Ureter (tissue), 1 donor: ENCODE data around the gene B4GALT3. TPM values are rescaled to one million over a fixed set of nuclear protein-coding genes. Genes with fewer than 3 reads are reported as not detected.
A peak's percentile ranks its signal among the peaks of the same experiment; 100 is the strongest.

Experiments used
- DNase-seq: peaks from one replicate; pipeline ENCODE4 v3.0.0-alpha.2; 2020; ENCODE audit warnings: low spot score
- total RNA-seq: library from RNA; stranded (reverse); gene quantifications from one replicate; pipeline ENCODE4 v1.2.4, GENCODE V29; 2023
- donor health status: DM: yes; HTN: yes; CAD: no.

The B4GALT3 gene
- total RNA-seq, 1 donor from 2014 or later, result 26.6 TPM

DNA sequence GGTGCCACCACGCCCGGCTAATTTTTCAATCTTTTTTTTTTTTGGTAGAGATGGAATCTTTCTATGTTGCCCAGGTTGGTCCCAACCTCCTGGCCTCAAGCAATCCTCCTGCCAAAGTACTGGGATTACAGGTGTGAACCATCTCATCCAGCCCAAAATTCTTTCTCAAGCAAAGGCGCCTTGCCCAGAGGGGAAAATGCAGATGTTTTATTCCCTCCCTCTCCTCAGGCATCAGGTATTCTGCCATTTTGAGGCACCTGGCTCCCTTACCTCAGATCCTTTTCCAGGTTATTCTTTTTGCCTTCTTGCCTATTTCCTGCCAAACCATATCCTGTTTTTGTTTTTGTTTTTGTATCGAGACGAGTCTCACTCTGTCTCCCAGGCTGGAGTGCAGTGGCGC, 11.1 kb upstream of the B4GALT3 start:
- no peak for DNase-seq

DNA sequence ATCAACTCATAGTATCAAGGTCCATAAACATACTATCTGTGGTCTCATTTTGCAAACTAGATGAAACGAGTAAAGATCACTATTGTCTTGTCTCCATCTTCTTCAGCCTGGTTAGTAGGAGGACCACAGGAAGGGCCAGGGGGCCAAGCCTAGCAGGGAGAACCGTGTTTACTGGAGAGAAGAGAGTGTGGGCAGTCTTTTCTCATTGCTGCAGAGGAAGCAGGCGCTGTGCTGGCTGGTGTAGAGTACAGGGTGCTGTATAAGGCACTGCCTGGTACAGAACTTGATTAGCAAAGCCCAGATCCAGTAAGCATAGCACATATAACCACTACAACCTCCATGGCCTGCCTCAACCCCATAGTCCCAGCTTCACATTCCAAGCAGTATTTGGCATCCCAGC, 10.0 kb upstream of the B4GALT3 start:
- no peak for DNase-seq

GRCh38 chr1:161185732-161186311, 8.5 kb upstream of the B4GALT3 start:
- no peak for DNase-seq

DNA sequence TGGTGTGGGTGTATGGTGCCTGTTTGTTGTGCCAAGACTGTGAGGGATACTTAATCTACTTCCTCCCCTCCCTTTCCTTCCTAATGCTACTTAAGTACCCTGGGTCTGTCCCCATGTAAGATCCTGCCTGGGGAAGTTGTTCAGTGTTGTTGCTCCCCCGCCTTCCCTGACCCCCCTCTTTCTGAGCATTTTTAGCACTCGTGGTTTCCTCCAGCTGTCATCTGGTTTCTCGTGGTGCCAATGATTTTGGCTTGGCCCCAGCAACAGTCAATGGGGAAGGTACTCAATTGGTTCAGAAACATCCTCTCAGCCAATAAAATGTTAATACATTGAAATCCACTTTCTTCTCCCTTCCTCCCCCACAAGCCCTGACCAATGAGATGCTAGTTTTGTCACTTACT, 8.0 kb upstream of the B4GALT3 start:
- DNase-seq, result no peak

DNA sequence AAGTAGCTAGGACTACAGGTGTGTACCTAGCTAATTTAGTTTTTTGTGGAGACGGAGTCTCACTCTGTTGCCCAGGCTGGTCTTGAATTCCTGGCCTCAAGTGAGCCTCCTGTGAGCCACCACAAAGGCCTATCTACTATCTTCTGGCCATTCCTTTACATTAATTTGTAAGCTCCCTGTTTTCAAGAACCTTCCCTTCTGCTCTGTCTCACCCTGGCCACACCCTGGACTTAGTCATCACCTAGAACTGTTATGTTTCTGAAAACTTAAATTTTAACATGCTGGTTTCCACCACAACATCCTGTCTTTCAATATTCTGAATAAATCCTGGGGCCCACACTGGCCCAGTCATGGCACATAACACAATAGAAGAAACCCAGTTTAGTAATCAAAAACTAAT, 4.9 kb upstream of the B4GALT3 start:
- no peak for DNase-seq

- no peak for DNase-seq
Measured at GRCh38 chr1:161180639-161181038, 3.3 kb upstream of the B4GALT3 start.

- DNase-seq, result no peak
Measured at GRCh38 chr1:161179698-161180097, 2.4 kb upstream of the B4GALT3 start.

DNA sequence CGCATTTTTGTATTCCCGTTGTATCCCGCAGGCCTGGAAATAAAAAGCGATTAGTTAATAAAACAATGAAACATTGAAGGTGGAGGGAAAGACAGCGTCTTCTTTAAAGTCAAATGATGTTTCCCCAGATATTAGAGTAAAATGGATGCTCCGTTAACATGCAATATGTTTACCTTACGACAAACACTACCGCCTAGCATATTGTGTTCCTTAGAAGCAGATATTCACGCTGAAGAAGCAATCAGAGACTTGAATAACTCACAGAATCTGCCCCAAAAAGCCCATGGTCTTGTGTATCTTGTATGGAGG, 583 bp upstream of the B4GALT3 start:
- no peak for DNase-seq

DNA sequence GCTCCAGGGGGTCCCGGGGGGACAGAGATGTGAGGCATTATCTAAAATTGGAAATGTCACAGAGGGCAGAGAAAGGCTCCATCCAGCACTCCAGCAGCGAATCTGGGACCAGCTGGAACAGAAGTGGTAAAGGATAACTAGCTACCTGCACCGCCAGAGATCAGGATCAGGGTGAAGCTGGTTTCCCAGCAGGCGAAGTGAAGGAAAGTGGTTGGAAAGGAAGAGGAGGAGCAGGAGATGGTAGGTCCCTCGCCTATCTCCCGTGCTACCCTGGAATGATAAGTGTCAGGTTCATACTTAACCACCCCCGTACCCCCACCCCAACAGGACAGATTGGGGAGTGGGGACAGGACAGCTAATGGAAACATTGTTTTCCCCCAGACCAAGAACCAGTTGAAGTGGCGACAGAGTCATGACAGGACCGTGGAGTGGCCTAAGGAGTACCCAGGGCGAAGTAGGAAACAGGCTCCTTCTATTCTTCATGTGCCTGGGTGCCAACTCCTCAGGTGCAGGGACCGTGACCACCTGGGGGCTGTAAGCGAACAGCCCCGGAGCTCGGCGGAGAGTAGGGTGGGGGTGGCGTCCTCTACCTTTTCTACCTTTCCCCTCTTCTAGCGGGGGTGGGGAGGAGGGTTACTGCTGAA, 717 bp downstream of the B4GALT3 start:
- no peak for DNase-seq

DNA sequence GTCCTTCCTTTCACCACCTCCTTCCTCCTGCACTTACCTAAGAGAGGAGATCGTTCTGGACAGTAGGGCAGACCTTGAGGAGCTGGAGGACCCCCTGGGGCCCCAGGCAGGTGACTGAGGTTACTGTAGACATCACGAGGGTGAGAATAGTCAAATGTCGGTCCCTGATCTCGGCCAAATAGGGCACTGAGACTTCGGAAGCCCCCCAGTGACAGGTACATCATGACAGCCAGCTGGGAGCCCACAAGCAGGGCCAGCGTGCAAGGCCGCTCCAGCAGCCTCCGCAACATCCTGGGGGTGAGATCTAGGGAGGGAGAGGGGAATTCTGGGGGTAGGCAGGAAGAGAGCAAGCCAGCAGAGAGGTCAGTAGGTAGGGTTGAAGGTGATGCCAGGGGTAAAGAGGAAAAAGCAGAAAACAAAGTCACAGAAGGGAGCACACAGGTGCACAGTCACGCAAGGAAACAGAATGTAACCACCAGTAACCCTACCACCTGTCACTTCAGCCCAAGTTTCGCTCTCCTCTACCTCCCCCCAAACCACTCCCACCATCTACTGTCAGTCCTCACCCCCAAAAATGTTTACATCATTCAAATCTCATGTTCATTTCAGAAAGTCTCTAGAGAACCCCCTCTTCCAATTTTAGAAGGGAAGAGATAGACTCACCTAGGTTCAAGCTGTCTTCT, 1.4 kb downstream of the B4GALT3 start:
- DNase-seq, result no peak

GRCh38 chr1:161174911-161175310, 2.4 kb downstream of the B4GALT3 start:
- DNase-seq, result no peak

- no peak for DNase-seq
Measured at GRCh38 chr1:161173711-161174110, 3.6 kb downstream of the B4GALT3 start.

GRCh38 chr1:161172776-161173376, 4.4 kb downstream of the B4GALT3 start:
- no peak for DNase-seq

- DNase-seq, result no peak
Measured at GRCh38 chr1:161172349-161172748, 5.0 kb downstream of the B4GALT3 start.

GRCh38 chr1:161171696-161172095, 5.6 kb downstream of the B4GALT3 start:
- DNase-seq, result no peak

DNA sequence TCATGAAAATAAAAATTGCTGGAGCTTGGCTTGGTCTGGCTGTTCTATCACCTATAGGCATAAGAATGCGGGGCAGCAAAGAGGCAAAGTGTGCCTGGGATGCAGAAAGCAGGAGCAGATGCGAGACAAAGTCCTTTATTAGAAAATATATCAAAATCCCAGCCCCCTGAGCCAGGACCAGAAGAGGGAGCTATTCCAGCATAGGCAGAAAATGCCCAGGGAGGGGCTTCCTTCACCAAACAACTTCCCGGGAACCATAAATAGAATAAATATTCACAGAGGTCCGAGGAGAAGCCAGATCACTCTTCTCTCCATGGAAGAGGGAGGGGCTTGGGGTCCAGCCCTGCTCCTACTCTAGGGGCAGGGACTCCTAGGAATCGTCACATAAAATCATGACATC, 6.1 kb downstream of the B4GALT3 start:
- DNase-seq, result no peak

GRCh38 chr1:161168906-161169305, 8.4 kb downstream of the B4GALT3 start:
- DNase-seq, result no peak

DNA sequence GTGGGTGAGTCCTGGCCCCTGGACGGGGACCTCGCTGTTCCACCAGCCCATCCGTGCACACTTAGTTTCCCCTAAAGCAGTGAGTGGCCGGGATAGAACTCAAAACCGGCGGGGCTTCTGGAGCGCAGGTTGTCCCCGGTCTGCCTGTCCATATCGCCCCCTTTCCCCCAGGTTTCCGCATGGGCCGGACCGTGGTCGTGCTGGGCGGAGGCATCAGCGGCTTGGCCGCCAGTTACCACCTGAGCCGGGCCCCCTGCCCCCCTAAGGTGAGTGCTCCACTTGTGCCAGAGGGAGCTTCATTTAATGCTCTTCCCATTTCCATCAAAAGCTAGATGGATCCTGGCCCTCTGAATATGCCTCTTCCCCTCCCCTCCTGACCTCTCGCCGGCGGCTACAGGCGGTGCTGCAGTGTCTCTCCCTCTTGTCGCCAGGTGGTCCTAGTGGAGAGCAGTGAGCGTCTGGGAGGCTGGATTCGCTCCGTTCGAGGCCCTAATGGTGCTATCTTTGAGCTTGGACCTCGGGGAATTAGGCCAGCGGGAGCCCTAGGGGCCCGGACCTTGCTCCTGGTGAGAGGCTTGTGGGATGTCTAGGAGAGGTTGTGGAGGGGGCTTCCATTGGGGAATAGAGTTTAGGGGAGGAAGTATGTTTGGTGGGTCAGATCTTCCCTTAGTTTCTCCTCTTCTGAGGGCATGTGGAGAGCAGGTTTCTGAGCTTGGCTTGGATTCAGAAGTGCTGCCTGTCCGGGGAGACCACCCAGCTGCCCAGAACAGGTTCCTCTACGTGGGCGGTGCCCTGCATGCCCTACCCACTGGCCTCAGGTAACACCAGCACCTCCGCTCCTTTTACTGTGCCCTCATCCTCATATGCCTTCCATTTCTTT, 10.4 kb downstream of the B4GALT3 start:
- DNase-seq, result no peak

GRCh38 chr1:161165742-161166668, 11.3 kb downstream of the B4GALT3 start, which contains the start of gene PPOX:
Gene PPOX, plus strand, starts transcription at chr1:161166426. Its CDS starts 422 bp downstream, at chr1:161166848.
- DNase-seq, result peak; percentile 97

GRCh38 chr1:161164901-161165610, 12.3 kb downstream of the B4GALT3 start:
- no peak for DNase-seq
